GM12864 (cell line): ENCODE results near the gene CD6.
"Not testable (repeated sequence)": the region's sequence is repeated elsewhere in the genome, so short reads cannot be mapped to it uniquely, and the experiment has no call there.

Source experiments
- DNase-seq: peaks from one replicate; pipeline ENCODE4 v3.0.0-alpha.2; 2011; ENCODE audit warnings: low read depth
- H3K4me3 ChIP-seq: 2 replicates; pipeline ENCODE4 v1.5.1; 2011; ENCODE audit warnings: mild to moderate bottlenecking, low read depth, low read length, control low read depth
- TF ChIP-seq, protein P1 (sequence below): IDR thresholded peaks from 2 replicates; pipeline ENCODE4 v1.5.1; 2011; ENCODE audit warnings: low read depth, mild to moderate bottlenecking, moderate library complexity, low read length, control low read depth, inconsistent platforms; ENCODE audit errors: missing control alignments

Gene CD6

DNA sequence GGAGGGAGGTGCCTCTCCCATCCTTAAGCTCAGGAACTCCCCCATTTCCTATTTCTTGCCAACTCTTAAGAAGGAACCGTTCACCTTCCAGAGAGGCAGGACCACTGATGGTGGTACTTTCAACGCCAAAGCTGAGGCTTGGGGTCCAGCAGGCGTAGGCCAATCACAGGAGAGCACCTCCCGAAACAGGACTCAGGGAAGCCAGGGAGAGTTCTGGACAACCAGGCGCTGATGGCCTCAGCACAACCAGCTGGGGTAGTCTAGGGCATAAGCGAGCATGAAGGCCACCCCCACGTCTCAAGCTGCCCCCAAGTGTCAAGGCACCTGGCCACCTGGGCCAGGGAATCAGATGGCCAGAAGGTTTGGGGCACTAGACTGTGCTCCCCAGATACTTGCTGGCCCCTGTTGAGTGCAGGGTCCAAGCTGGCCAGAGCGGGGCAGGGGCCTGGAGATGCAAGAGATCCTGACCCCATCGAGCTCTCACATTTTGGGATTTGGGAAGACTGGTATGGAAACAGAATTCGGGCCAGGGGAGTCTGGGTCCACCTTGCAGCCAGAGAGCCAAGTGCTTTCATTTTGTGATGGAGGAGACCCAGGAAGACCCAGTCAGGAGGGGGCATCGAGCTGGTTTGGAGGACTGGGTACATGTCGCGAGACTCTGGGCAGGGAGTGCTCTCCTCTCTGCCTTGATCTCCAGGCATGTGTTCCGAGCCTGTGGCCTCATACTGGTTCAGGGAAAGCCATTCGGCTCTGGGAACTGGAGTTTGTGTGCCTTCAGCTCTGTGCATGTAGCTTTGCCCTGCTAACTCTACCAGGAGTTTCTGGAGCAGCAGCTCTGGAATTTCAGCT lies 926 bp downstream of the CD6 start:
- TF ChIP-seq, protein P1, sequence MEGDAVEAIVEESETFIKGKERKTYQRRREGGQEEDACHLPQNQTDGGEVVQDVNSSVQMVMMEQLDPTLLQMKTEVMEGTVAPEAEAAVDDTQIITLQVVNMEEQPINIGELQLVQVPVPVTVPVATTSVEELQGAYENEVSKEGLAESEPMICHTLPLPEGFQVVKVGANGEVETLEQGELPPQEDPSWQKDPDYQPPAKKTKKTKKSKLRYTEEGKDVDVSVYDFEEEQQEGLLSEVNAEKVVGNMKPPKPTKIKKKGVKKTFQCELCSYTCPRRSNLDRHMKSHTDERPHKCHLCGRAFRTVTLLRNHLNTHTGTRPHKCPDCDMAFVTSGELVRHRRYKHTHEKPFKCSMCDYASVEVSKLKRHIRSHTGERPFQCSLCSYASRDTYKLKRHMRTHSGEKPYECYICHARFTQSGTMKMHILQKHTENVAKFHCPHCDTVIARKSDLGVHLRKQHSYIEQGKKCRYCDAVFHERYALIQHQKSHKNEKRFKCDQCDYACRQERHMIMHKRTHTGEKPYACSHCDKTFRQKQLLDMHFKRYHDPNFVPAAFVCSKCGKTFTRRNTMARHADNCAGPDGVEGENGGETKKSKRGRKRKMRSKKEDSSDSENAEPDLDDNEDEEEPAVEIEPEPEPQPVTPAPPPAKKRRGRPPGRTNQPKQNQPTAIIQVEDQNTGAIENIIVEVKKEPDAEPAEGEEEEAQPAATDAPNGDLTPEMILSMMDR = no peak
- no peak overlapping the region; the same call in 1 of the 2 replicates for H3K4me3 ChIP-seq
- DNase-seq = no peak

- DNase-seq = no peak
- TF ChIP-seq, protein P1 = no peak
- no peak overlapping the region for H3K4me3 ChIP-seq
Observed at GRCh38 chr11:60973699-60974098, 2.2 kb downstream of the CD6 start.

GRCh38 chr11:60974316-60974715 lies 2.8 kb downstream of the CD6 start:
- DNase-seq = not testable (repeated sequence)

DNA sequence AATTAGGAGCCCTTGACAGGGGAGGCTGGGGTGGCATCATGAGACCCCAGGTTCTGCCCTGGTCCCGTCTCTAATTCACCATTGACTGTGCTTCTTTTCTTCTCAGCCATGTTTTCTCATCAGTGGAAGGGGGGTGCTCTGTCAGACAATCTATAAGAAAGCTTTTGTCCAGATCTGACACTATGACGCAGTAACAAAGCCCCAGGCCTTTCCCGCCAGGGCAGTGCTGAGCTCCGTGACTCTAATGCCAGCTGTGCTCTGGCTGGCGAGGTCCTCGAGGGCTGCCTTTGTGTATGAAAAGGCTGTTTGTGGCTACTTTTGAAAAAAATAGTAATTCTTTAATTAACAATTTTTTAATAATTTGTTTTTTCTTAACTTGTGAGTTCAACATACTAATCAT lies 3.2 kb downstream of the CD6 start:
- H3K4me3 ChIP-seq = no peak overlapping the region
- DNase-seq = no peak
- TF ChIP-seq, protein P1 = no peak

More at GRCh38 chr11:60974316-60974715, 2.8 kb downstream of the CD6 start:
- H3K4me3 ChIP-seq = not testable (repeated sequence)

DNA sequence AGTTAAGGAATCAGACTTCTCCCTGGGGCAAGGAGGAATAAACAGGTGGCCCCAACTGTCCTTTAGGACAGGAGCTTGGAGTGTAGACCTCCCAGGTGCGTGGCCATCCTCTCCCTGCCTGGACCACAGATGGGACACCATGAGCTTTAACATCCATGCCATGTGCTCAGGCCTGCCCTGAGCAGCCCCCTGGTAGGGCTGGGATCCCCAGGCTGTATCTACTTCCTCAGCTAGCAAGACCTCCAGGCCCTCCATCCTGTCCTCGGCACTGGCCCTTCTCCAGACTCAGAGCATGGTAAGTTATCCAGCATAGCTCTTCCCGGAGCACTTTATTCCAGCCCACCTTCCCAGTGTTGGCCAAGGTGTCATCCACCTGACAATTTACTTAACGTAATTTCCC lies 5.7 kb downstream of the CD6 start:
- no peak for DNase-seq
- TF ChIP-seq, protein P1 = no peak
- H3K4me3 ChIP-seq = no peak overlapping the region

- DNase-seq = no peak
- TF ChIP-seq, protein P1 = no peak
- no peak overlapping the region for H3K4me3 ChIP-seq
Observed at GRCh38 chr11:60977836-60978235, 6.4 kb downstream of the CD6 start.

DNA sequence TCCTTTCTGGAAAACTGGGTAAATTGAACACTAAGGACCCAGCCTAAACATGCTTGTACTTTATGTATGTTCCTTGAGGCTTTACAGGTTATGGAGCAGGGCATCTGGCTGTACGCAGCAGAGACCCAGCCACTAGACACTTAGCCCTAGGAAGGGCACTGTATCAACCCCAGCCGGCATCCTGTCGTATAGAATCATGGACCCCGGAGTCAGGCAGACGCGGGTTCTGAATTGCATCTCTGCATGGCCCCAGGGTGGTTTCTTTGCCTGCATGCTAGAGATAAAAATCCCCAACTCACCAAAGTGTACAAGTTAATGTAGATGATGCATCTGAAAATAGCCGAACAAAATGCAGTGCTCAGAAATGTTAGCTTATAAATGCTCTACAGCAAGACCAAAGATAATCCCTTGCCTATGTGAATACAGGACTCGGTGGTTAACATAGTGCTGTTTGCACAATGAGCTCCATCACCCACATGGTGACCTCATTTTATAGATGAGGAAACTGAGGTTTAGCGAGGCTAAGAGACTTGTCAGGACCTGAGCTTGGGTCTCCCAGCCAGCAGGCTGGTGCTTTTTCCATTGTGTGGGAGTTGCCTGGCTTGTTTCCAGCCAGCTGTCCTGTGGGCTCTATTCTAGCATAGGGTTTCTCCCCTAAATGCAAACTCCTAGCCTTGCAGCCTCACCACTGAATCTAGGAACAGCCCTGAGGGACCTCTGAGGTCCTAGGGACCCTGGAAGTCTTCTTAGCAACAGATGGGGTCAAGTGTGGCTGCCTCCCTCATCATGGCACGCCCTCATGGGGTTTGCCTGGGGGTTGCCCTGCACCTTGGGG lies 7.3 kb downstream of the CD6 start:
- no peak overlapping the region for H3K4me3 ChIP-seq
- DNase-seq = no peak
- TF ChIP-seq, protein P1 = no peak
